B cell (primary cell): ENCODE data around the gene RAP2A. TPM values are rescaled to one million over a fixed set of nuclear protein-coding genes. Genes with fewer than 3 reads are reported as not detected.

Experiments used
- ATAC-seq: fragments of 200-7000 bp; cut with Tn5 transposase; one replicate; pipeline ENCODE4 v1.10.0; 2021; ENCODE audit warnings: low read depth, mild to moderate bottlenecking, moderate number of reproducible peaks, moderate library complexity
- CTCF ChIA-PET: fragments of 350-600 bp; sonication (Branson Sonifier 250); formaldehyde crosslinking; loops from one replicate; lab custom pipeline; 2021; ENCODE audit warnings: antibody characterized with exemption, inconsistent platforms; lab: Charles Lee
- POLR2A ChIA-PET: fragments of 350-600 bp; sonication (Branson Sonifier 250); formaldehyde crosslinking; loops from one replicate; lab custom pipeline; 2021; ENCODE audit warnings: antibody characterized with exemption; lab: Charles Lee
- DNase-seq: peaks from one replicate; pipeline ENCODE4 v3.0.0; 2013
- H2AFZ ChIP-seq: 2 replicates; pipeline ENCODE4 v1.6.1; 2012; ENCODE audit warnings: mild to moderate bottlenecking, low read depth, low read length; ENCODE audit not compliant: insufficient read depth, poor library complexity, severe bottlenecking
- H3K27ac ChIP-seq, 2 donors: 1 replicate in 1 of 2; 2 replicates in 1 of 2; pipeline ENCODE4 v1.5.1; 2012 to 2013; ENCODE audit warnings: low read length in 2 of 2, mild to moderate bottlenecking in 2 of 2, moderate library complexity in 1 of 2
- H3K27me3 ChIP-seq, 4 experiments: fragments of 200-600 bp in 1 of 4; sonication (generic) in 1 of 4; replicated peaks in 1 of 4; 1 replicate in 2 of 4; 2 replicates in 2 of 4; pipeline versions ENCODE4 v1.6.1 to v1.7.0; 2013 to 2016; ENCODE audit warnings: low read length in 3 of 4, mild to moderate bottlenecking in 2 of 4, mixed read lengths in 1 of 4, moderate library complexity in 1 of 4; ENCODE audit not compliant: insufficient read depth in 4 of 4, control insufficient read depth in 3 of 4; ENCODE audit errors: control extremely low read depth in 1 of 4
- H3K36me3 ChIP-seq, 2 experiments: replicated peaks in 1 of 2; 1 replicate in 1 of 2; 2 replicates in 1 of 2; pipeline versions ENCODE4 v1.6.1 to v1.7.1; 2013; ENCODE audit warnings: low read length in 1 of 2; ENCODE audit not compliant: insufficient read depth in 2 of 2, control insufficient read depth in 1 of 2; ENCODE audit errors: control extremely low read depth in 1 of 2, extremely low read depth in 1 of 2
- H3K4me1 ChIP-seq, 2 donors: fragments of 200-600 bp in 1 of 2; sonication (generic) in 1 of 2; 1 replicate in 1 of 2; 2 replicates in 1 of 2; pipeline versions ENCODE4 v1.5.1 to v1.6.1; 2013 to 2017; ENCODE audit warnings: low read length in 2 of 2; ENCODE audit not compliant: control insufficient read depth in 2 of 2, insufficient read depth in 2 of 2
- H3K4me2 ChIP-seq: replicated peaks from 2 replicates; pipeline ENCODE3; 2012; ENCODE audit warnings: mild to moderate bottlenecking, low read depth, low read length; ENCODE audit not compliant: poor library complexity, severe bottlenecking
- H3K4me3 ChIP-seq, 5 experiments: fragments of 200-600 bp in 1 of 5; sonication (generic) in 1 of 5; 1 replicate in 3 of 5; 2 replicates in 2 of 5; pipeline versions ENCODE4 v1.5.1 to v1.7.0; 2011 to 2016; ENCODE audit warnings: low read length in 4 of 5, mild to moderate bottlenecking in 4 of 5, low read depth in 2 of 5, control low read depth in 1 of 5, moderate library complexity in 1 of 5; ENCODE audit not compliant: insufficient read depth in 1 of 5; ENCODE audit errors: control extremely low read depth in 1 of 5, extremely low read depth in 1 of 5
- H3K79me2 ChIP-seq: fragments of 200-600 bp; sonication (generic); one replicate; pipeline ENCODE4 v1.6.0; 2016; ENCODE audit warnings: low read length; ENCODE audit not compliant: control insufficient read depth, insufficient read depth
- H3K9ac ChIP-seq: fragments of 200-600 bp; sonication (generic); 2 replicates; pipeline ENCODE4 v1.6.1; 2017; ENCODE audit warnings: mild to moderate bottlenecking, low read length, moderate library complexity
- H3K9me3 ChIP-seq, 3 donors: one replicate each; pipeline versions ENCODE4 v1.6.1 to v1.7.1; 2013; ENCODE audit warnings: low read length in 2 of 3; ENCODE audit not compliant: control insufficient read depth in 2 of 3, insufficient read depth in 1 of 3; ENCODE audit errors: control extremely low read depth in 1 of 3
- H4K20me1 ChIP-seq: 2 replicates; pipeline ENCODE4 v1.6.0; 2012; ENCODE audit warnings: mild to moderate bottlenecking, low read length; ENCODE audit not compliant: insufficient read depth, control insufficient read depth, poor library complexity, severe bottlenecking
- H3K27ac Mint-ChIP-seq: one replicate; pipeline ENCODE4 v1.8.0; 2021; ENCODE audit warnings: mixed read lengths
- H3K27me3 Mint-ChIP-seq: one replicate; pipeline ENCODE4 v1.8.0; 2021; ENCODE audit warnings: mixed read lengths
- H3K4me1 Mint-ChIP-seq: one replicate; pipeline ENCODE4 v1.8.0; 2021; ENCODE audit warnings: mixed read lengths
- H3K4me3 Mint-ChIP-seq: one replicate; pipeline ENCODE4 v1.8.0; 2021; ENCODE audit warnings: mixed read lengths
- H3K9me3 Mint-ChIP-seq: one replicate; pipeline ENCODE4 v1.8.0; 2022; ENCODE audit warnings: mixed read lengths; ENCODE audit not compliant: insufficient read depth
- CTCF ChIP-seq: fragments of 200-600 bp; IDR thresholded peaks from one replicate; pipeline ENCODE4 v1.8.0; 2022; ENCODE audit warnings: antibody characterized with exemption, mild to moderate bottlenecking
- EZH2 ChIP-seq: IDR thresholded peaks from 2 replicates; pipeline ENCODE4 v1.6.1; 2012; ENCODE audit warnings: borderline replicate concordance, low read depth, mild to moderate bottlenecking, moderate library complexity, low read length; ENCODE audit not compliant: insufficient read depth, poor library complexity, severe bottlenecking
- WGBS: methylation state at CpG from one replicate; pipeline ENCODE4 v1.1.5; 2013; ENCODE audit warnings: missing lambda C conversion rate; ENCODE audit not compliant: insufficient coverage; 5-methylcytosine and 5-hydroxymethylcytosine counted together
- intact Hi-C: fragments of 100-400 bp; cut with micrococcal nuclease; formaldehyde crosslinking; loops from one replicate; pipeline ENCODE4 v1.10.0; 2022
- polyA plus RNA-seq: library from polyadenylated mRNA; depleted of rRNA; stranded (reverse); fragments of >200 nt; gene quantifications from 2 replicates; pipeline ENCODE4 v1.2.3, GENCODE V29; 2012
- total RNA-seq, 2 donors: library from RNA; stranded (reverse); fragments of 120-200 nt in 1 of 2; gene quantifications; 1 replicate in 1 of 2; 2 replicates in 1 of 2; pipeline versions ENCODE4 v1.2.3 to v1.2.4, GENCODE V29; 2013 to 2022

The RAP2A gene
- total and polyA plus RNA-seq, 2 donors (not counting 1 experiment from before 2014, with no cell fraction given) = 2.1 to 24.1 TPM

- Histone ChIP-seq H3K9ac (no peak overlapping the region), H3K27me3 (peaks cover 0 to 3% (median 0%) of the 10 kb centered on the region in 4 experiments), H4K20me1 (no peaks in the 10 kb centered on the region), H2AFZ (no peak overlapping the region), H3K4me1 (no peaks in the 10 kb centered on the region), H3K36me3 (no peaks in the 10 kb centered on the region), H3K4me2 (no peak overlapping the region), H3K4me3 (no peak overlapping the region), H3K27ac (no peak overlapping the region), H3K79me2 (no peaks in the 10 kb centered on the region), H3K9me3 (peaks cover 0 to 3% (median 1%) of the 10 kb centered on the region in 3 donors)
- ChIA-PET POLR2A (no interaction called here), CTCF (no interaction called here)
- no peak overlapping the region for H3K27ac Mint-ChIP-seq
- H3K4me3 Mint-ChIP-seq = no peak overlapping the region
- peaks cover 4% of the 10 kb centered on the region for H3K9me3 Mint-ChIP-seq
- DNase-seq (no peak), ATAC-seq (no peak)
- TF ChIP-seq EZH2 (no peak), CTCF (no peak)
- H3K4me1 Mint-ChIP-seq = no peaks in the 10 kb centered on the region
- intact Hi-C loops = no loop called here
- H3K27me3 Mint-ChIP-seq = no peaks in the 10 kb centered on the region
Measured at GRCh38 chr13:97491452-97491851, 57.5 kb downstream of the RAP2A start.

- Histone ChIP-seq H3K9me3 (peaks cover 0 to 3% (median 1%) of the 10 kb centered on the region in 3 donors), H3K4me2 (no peak overlapping the region), H3K4me3 (no peak overlapping the region), H3K27me3 (peaks cover 0 to 3% (median 0%) of the 10 kb centered on the region in 4 experiments), H3K36me3 (no peaks in the 10 kb centered on the region), H3K27ac (no peak overlapping the region), H3K79me2 (no peaks in the 10 kb centered on the region), H3K4me1 (no peaks in the 10 kb centered on the region), H3K9ac (no peak overlapping the region), H4K20me1 (no peaks in the 10 kb centered on the region), H2AFZ (no peak overlapping the region)
- Mint-ChIP-seq H3K27ac (no peak overlapping the region), H3K4me3 (no peak overlapping the region), H3K27me3 (no peaks in the 10 kb centered on the region), H3K9me3 (peaks cover 4% of the 10 kb centered on the region), H3K4me1 (no peaks in the 10 kb centered on the region)
- no peak for ATAC-seq
- WGBS = no CpG with 5 or more reads among the region's 2 CpGs
- no peak for DNase-seq
- intact Hi-C loops = no loop called here
- POLR2A ChIA-PET = no interaction called here
- TF ChIP-seq EZH2 (no peak), CTCF (no peak)
- CTCF ChIA-PET = no interaction called here
Measured at GRCh38 chr13:97492257-97492656, 58.3 kb downstream of the RAP2A start.
